Suprapubic skin (tissue), 4 donors: ENCODE data around the gene NPAS3. TPM values are rescaled to one million over a fixed set of nuclear protein-coding genes. Genes with fewer than 3 reads are reported as not detected.

Source experiments
- DNase-seq, 2 donors: peaks; one replicate each; pipeline ENCODE4 v3.0.0-alpha.2; 2019; ENCODE audit warnings: low spot score in 2 of 2
- H3K27ac ChIP-seq: fragments of 200-600 bp; sonication (generic); one replicate; pipeline ENCODE4 v1.5.1; 2019
- H3K27me3 ChIP-seq: fragments of 200-600 bp; sonication (generic); one replicate; pipeline ENCODE4 v1.5.1; 2019
- H3K36me3 ChIP-seq: fragments of 200-600 bp; sonication (generic); one replicate; pipeline ENCODE4 v1.5.1; 2019
- H3K4me1 ChIP-seq: fragments of 200-600 bp; sonication (generic); one replicate; pipeline ENCODE4 v1.5.1; 2019
- H3K4me3 ChIP-seq: fragments of 200-600 bp; sonication (generic); one replicate; pipeline ENCODE4 v1.5.1; 2019; ENCODE audit warnings: mild to moderate bottlenecking
- H3K9me3 ChIP-seq: fragments of 200-600 bp; sonication (generic); one replicate; pipeline ENCODE4 v1.5.1; 2019
- CTCF ChIP-seq, 2 donors: fragments of 200-600 bp in 1 of 2; fragments of 450-650 bp in 1 of 2; sonication (generic) in 1 of 2; IDR thresholded peaks; one replicate each; pipeline ENCODE4 v1.5.1; 2016 to 2019; ENCODE audit warnings: antibody characterized with exemption in 2 of 2, mild to moderate bottlenecking in 1 of 2, moderate library complexity in 1 of 2
- EP300 ChIP-seq: sonication (generic); formaldehyde crosslinking; IDR thresholded peaks from one replicate; pipeline ENCODE4 v1.6.1; 2017; ENCODE audit warnings: antibody characterized with exemption
- POLR2A ChIP-seq, 2 donors: fragments of 450-650 bp; IDR thresholded peaks; one replicate each; pipeline ENCODE4 v1.6.1; 2017; ENCODE audit warnings: antibody characterized with exemption in 2 of 2, mild to moderate bottlenecking in 2 of 2, moderate library complexity in 2 of 2
- POLR2AphosphoS5 ChIP-seq, 3 donors: sonication (generic); formaldehyde crosslinking; IDR thresholded peaks; one replicate each; pipeline ENCODE4 v1.6.1; 2017; ENCODE audit warnings: antibody characterized with exemption in 3 of 3
- WGBS: methylation state at CpG from one replicate; pipeline ENCODE4 v1.1.5; 2018; 5-methylcytosine and 5-hydroxymethylcytosine counted together
- total RNA-seq, 4 donors: library from RNA; depleted of rRNA; stranded (reverse); fragments of >200 nt; gene quantifications; one replicate each; pipeline ENCODE4 v1.1.0, GENCODE V29; 2016

Gene NPAS3
- total RNA-seq, 4 donors from 2014 or later, result 0.17 to 0.45 (median 0.29) TPM; not detected in 1

DNA sequence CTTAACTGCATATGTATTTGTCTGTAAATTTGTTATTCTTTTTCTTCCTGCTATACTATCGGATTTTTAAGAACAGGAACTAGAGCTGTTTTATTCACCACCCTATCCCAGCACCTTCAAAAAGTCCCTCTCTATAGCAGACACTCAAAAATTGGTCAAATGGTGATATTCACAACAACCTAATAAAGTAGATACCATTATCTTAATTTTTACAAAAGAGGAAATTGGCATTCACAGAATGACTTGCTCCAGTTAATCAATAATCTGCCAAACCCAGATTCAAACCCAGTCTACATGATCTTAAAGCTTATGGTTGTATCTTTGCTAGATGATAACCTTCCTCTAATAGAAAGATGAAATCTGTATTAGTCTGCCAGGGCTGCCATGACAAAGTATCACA lies 585.6 kb downstream of the NPAS3 start:
- no peaks in the 10 kb centered on the region for H3K27me3 ChIP-seq
- no peaks in the 10 kb centered on the region for H3K9me3 ChIP-seq
- H3K27ac ChIP-seq, result no peak overlapping the region
- 84% methylated on average over 1 of the region's 1 CpG for WGBS
- H3K4me1 ChIP-seq, result no peaks in the 10 kb centered on the region
- H3K4me3 ChIP-seq, result no peak overlapping the region
- no peaks in the 10 kb centered on the region for H3K36me3 ChIP-seq
- no peak for DNase-seq
- TF ChIP-seq EP300, result no peak
- no peak for TF ChIP-seq POLR2AphosphoS5 (IDR thresholded peaks at IDR 0.05)
- no peak for TF ChIP-seq CTCF (IDR thresholded peaks at IDR 0.05)
- no peak for TF ChIP-seq POLR2A (IDR thresholded peaks at IDR 0.05)

DNA sequence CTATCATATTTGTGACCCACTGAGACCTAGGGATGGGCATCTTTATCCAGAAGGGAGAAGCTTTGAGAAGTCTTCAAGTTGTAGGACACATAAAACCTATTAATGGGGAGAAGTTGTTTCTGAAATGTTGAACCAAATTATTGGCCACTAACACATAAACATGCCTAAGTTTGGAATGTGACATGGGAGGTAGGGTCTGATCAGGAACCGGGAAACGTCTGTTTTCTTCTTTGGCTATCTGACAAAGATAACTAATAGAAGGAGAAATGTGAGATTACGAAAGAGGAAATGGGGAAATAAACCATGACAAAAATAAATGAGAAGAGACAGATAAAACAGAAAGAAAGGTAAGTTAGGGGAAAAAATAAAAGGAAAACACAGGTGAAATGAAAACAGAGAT lies 586.9 kb downstream of the NPAS3 start:
- Histone ChIP-seq H3K36me3 (no peaks in the 10 kb centered on the region), H3K27ac (no peak overlapping the region), H3K4me3 (no peak overlapping the region), H3K4me1 (no peaks in the 10 kb centered on the region), H3K27me3 (no peaks in the 10 kb centered on the region), H3K9me3 (no peaks in the 10 kb centered on the region)
- DNase-seq, result no peak
- TF ChIP-seq POLR2AphosphoS5 (IDR thresholded peaks at IDR 0.05) (no peak), POLR2A (IDR thresholded peaks at IDR 0.05) (no peak), CTCF (IDR thresholded peaks at IDR 0.05) (no peak)
- 45% methylated on average over 3 of the region's 3 CpGs for WGBS

DNA sequence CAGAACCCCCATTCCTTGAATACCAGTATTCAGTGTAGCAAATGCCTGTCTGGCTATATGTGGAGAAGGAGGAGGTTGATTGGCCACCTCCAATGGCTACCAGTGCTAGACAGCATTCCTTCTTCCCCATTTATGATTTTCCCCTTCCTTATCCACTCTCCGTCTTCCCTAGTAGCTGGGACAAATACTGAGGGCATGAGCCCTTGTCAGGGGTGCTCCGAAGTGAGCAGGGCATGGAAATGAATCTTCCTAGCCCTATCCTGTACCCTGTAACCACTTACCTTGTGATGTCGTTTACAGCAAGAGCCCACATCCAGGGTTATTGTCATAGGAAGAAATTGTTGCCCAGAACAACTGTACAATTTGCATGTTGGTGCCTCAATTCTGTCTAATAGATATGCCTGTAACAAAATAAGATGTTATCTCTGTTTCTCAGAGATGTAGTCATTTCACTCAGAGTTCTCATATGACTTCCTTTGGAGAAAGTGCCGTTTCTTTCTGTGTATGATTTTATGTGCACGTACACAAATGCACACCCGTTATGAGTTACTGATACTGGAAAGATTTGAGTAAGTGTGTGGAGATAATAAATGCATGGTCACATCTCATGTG lies 588.5 kb downstream of the NPAS3 start:
- Histone ChIP-seq H3K4me1 (no peaks in the 10 kb centered on the region), H3K27ac (no peak overlapping the region), H3K36me3 (no peaks in the 10 kb centered on the region), H3K9me3 (no peaks in the 10 kb centered on the region), H3K27me3 (no peaks in the 10 kb centered on the region), H3K4me3 (no peak overlapping the region)
- 85% methylated on average over 6 of the region's 6 CpGs for WGBS
- DNase-seq, result no peak
- TF ChIP-seq EP300 (no peak), POLR2A (IDR thresholded peaks at IDR 0.05) (no peak), CTCF (IDR thresholded peaks at IDR 0.05) (no peak), POLR2AphosphoS5 (IDR thresholded peaks at IDR 0.05) (no peak)

- DNase-seq, result no peak
- Histone ChIP-seq H3K27me3 (no peaks in the 10 kb centered on the region), H3K4me1 (no peaks in the 10 kb centered on the region), H3K36me3 (no peaks in the 10 kb centered on the region), H3K27ac (no peak overlapping the region), H3K9me3 (no peaks in the 10 kb centered on the region), H3K4me3 (no peak overlapping the region)
- WGBS, result 87% methylated on average over 4 of the region's 4 CpGs
- TF ChIP-seq POLR2AphosphoS5 (IDR thresholded peaks at IDR 0.05) (no peak), POLR2A (IDR thresholded peaks at IDR 0.05) (no peak), EP300 (no peak), CTCF (IDR thresholded peaks at IDR 0.05) (no peak)
Measured at GRCh38 chr14:33528655-33529054, 590.0 kb downstream of the NPAS3 start.

GRCh38 chr14:33529787-33530757 lies 591.4 kb downstream of the NPAS3 start:
- H3K27me3 ChIP-seq, result no peaks in the 10 kb centered on the region
- no peak for DNase-seq
- H3K27ac ChIP-seq, result no peak overlapping the region
- H3K4me3 ChIP-seq, result no peak overlapping the region
- no peaks in the 10 kb centered on the region for H3K36me3 ChIP-seq
- no peaks in the 10 kb centered on the region for H3K4me1 ChIP-seq
- TF ChIP-seq CTCF (IDR thresholded peaks at IDR 0.05) (no peak), POLR2A (IDR thresholded peaks at IDR 0.05) (no peak), POLR2AphosphoS5 (IDR thresholded peaks at IDR 0.05) (no peak), EP300 (no peak)
- no peaks in the 10 kb centered on the region for H3K9me3 ChIP-seq
- WGBS, result 55% methylated on average over 11 of the region's 11 CpGs
